Measurements from ENCODE around the gene CFAP45. TPM values are rescaled to one million over a fixed set of nuclear protein-coding genes. Genes with fewer than 3 reads are reported as not detected.

Gene CFAP45
- total and polyA plus RNA-seq, 9 of the 15 experiments (the other 6 are each of a cell fraction or from before 2014, with no cell fraction given), result 0.65 to 2.4 (median 1.5) TPM

GRCh38 chr1:159823406-159823805, 76.6 kb downstream of the CFAP45 start:
- no TSS peak for BruUV-seq (replicated peaks)
- WGBS (ENCODE audit: insufficient coverage, low coverage, missing lambda C conversion rate), result 0% methylated on average over 7 of the region's 7 CpGs
- Histone ChIP-seq H3K36me3 (ENCODE audit: control insufficient read depth, insufficient read depth, low read length) (no peaks in the 10 kb centered on the region), H3K9me1 (ENCODE audit: control insufficient read depth, insufficient read depth, low read length) (no peaks in the 10 kb centered on the region), H3K27ac (ENCODE audit: extremely low read depth, low read depth, low read length) (no peak overlapping the region), H4K20me1 (replicated peaks; ENCODE audit: control insufficient read depth, insufficient read depth, low read length) (no peaks in the 10 kb centered on the region), H3K79me2 (ENCODE audit: control insufficient read depth, insufficient read depth, low read length) (no peaks in the 10 kb centered on the region), H3K9ac (ENCODE audit: insufficient read depth in 1 of 2, low read depth in 2 of 2, low read length in 2 of 2) (no peak overlapping the region), H3K4me3 (no peak overlapping the region), H3K4me1 (replicated peaks in 1 of 2; ENCODE audit: control insufficient read depth in 2 of 2, insufficient read depth in 2 of 2, low read length in 2 of 2) (peaks cover 0 to under 1% of the 10 kb centered on the region in 2 experiments; a peak in 1 of 5 replicates), H3K27me3 (ENCODE audit: control insufficient read depth in 2 of 2, insufficient read depth in 2 of 2, low read length in 2 of 2) (peaks cover 11 to 70% of the 10 kb centered on the region in 2 experiments; a peak in 4 of 5 replicates), H2AFZ (ENCODE audit: low read depth, low read length) (no peak overlapping the region), H3K4me2 (ENCODE audit: insufficient read depth, low read length) (no peak overlapping the region), H3K9me3 (replicated peaks; ENCODE audit: control insufficient read depth, insufficient read depth, low read depth, low read length) (no peaks in the 10 kb centered on the region)
- FAIRE-seq (no peak), DNase-seq (ENCODE audit: extremely low read depth in 1 of 4, low spot score in 3 of 4) (no peak), ATAC-seq (no peak)
- TF ChIP-seq ZNF589 (CRISPR knock-in tag; IDR thresholded peaks at IDR 0.05; ENCODE audit: low read depth) (no peak), NKRF (IDR thresholded peaks at IDR 0.05; ENCODE audit: borderline replicate concordance) (no peak), ZNF174 (CRISPR knock-in tag; IDR thresholded peaks at IDR 0.05) (no peak), FOXP4 (CRISPR knock-in tag; IDR thresholded peaks at IDR 0.05; ENCODE audit: borderline replicate concordance) (no peak), BCLAF1 (IDR thresholded peaks at IDR 0.05; ENCODE audit: borderline replicate concordance in 1 of 2, control insufficient read depth in 1 of 2, low read depth in 2 of 2, low read length in 1 of 2) (no peak), ZBTB2 (IDR thresholded peaks at IDR 0.05) (no peak), LARP7 (IDR thresholded peaks at IDR 0.05) (no peak), U2AF1 (optimal IDR thresholded peaks at IDR 0.05; ENCODE audit: low read depth, low read length) (no peak), ZBTB43 (CRISPR knock-in tag; IDR thresholded peaks at IDR 0.05) (no peak)
- ChIA-PET CTCF (ENCODE audit: low intra/inter-chr PET ratio) (no interaction called here), POLR2A (no interaction called here)
- intact Hi-C loops (cut with micrococcal nuclease), result no loop called here
- in situ Hi-C loops (cut with MboI), result no loop called here

Data from K562 (cell line).